Right atrium auricular region (tissue), 2 donors: Measurements from ENCODE around the gene NEXMIF. TPM values are rescaled to one million over a fixed set of nuclear protein-coding genes. Genes with fewer than 3 reads are reported as not detected.
A peak's percentile ranks its signal among the peaks of the same experiment; 100 is the strongest.
"Not testable (repeated sequence)": the region's sequence is repeated elsewhere in the genome, so short reads cannot be mapped to it uniquely, and the experiment has no call there.

Experiments
- DNase-seq: peaks from one replicate; pipeline ENCODE4 v3.0.0-alpha.2; 2019; ENCODE audit warnings: low spot score
- H3K27ac ChIP-seq, 2 donors: fragments of 200-600 bp; sonication (generic); 1 replicate in 1 of 2; 2 replicates in 1 of 2; pipeline ENCODE4 v1.5.1; 2016 to 2019
- H3K27me3 ChIP-seq, 2 donors: fragments of 200-600 bp; sonication (generic); one replicate each; pipeline versions ENCODE4 v1.5.1 to v1.6.0; 2017 to 2019
- H3K36me3 ChIP-seq: fragments of 200-600 bp; sonication (generic); one replicate; pipeline ENCODE4 v1.5.1; 2016
- H3K4me1 ChIP-seq, 2 donors: fragments of 200-600 bp; sonication (generic); one replicate each; pipeline versions ENCODE4 v1.5.1 to v1.6.0; 2017 to 2019
- H3K4me3 ChIP-seq, 2 donors: fragments of 200-600 bp; sonication (generic); 1 replicate in 1 of 2; 2 replicates in 1 of 2; pipeline ENCODE4 v1.5.1; 2017 to 2019; ENCODE audit warnings: mild to moderate bottlenecking in 1 of 2, moderate library complexity in 1 of 2
- H3K9me3 ChIP-seq, 2 donors: fragments of 200-600 bp; sonication (generic); one replicate each; pipeline ENCODE4 v1.5.1; 2019
- total RNA-seq, 2 donors: library from RNA; depleted of rRNA; stranded (reverse); fragments of >200 nt; gene quantifications; one replicate each; pipeline ENCODE4 v1.1.0, GENCODE V29; 2016
- TF ChIP-seq, protein P1 (sequence below), 2 donors: fragments of 200-600 bp; sonication (generic); IDR thresholded peaks; one replicate each; pipeline ENCODE4 v1.5.1; 2019; ENCODE audit warnings: antibody characterized with exemption in 2 of 2

The NEXMIF gene
- under 1 TPM; 0.26 to 0.35 TPM for total RNA-seq

DNA sequence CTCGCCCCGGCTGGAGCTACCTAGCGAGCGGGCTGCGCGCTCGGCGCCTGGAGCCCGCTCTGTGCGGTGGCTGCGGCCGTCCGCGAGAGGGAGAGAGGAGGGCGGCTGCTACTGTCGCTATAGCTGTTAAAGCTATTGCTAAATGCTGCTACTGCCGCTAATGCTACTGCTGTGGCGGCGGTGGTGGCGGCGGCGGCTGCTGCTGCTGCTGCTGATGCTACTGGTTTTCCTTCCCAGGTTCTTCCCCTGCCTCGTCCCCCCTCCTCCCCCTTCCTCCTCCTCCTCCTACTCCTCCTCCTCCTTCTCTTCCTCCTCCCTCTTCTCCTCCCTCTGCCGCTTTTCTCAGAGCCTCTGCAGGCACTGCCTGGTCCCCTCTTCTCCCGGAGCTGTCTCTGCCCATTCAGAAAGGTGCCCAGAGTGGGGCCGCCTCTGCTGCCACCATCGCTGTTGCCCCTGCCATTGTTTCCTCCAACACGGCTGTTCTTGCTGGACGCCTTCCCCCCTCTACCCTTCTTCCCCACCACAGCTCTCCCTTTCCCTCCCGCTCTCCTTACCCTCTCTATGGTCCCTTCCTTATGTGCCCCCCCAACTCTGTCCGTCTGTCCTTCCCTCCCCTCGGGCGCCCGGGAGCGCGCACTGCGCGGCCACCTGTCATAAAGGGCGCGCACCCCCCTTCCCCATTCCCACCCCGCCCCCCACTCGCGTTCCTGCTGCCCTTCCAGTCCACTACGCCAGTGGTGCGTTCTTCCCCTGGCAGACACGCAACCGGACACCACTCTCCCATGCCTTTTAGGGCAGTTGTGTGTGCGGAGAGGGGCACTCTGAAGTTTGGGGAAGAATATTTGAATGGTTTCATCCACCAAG, at the start of gene NEXMIF:
NEXMIF (minus strand) TSS at position 228 of the 864 bp plus-strand sequence.
- no peaks in the 10 kb centered on the region for H3K36me3 ChIP-seq
- no peak within 1 kb of the TSS for H3K27ac ChIP-seq
- no peaks in the 10 kb centered on the region for H3K9me3 ChIP-seq
- TF ChIP-seq, protein P1, sequence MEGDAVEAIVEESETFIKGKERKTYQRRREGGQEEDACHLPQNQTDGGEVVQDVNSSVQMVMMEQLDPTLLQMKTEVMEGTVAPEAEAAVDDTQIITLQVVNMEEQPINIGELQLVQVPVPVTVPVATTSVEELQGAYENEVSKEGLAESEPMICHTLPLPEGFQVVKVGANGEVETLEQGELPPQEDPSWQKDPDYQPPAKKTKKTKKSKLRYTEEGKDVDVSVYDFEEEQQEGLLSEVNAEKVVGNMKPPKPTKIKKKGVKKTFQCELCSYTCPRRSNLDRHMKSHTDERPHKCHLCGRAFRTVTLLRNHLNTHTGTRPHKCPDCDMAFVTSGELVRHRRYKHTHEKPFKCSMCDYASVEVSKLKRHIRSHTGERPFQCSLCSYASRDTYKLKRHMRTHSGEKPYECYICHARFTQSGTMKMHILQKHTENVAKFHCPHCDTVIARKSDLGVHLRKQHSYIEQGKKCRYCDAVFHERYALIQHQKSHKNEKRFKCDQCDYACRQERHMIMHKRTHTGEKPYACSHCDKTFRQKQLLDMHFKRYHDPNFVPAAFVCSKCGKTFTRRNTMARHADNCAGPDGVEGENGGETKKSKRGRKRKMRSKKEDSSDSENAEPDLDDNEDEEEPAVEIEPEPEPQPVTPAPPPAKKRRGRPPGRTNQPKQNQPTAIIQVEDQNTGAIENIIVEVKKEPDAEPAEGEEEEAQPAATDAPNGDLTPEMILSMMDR (IDR thresholded peaks at IDR 0.05), result no peak
- peaks cover 0 to 8% of the 10 kb centered on the region in 2 donors for H3K27me3 ChIP-seq
- no peak for DNase-seq
- peaks cover 0 to 6% of the 10 kb centered on the region in 2 donors for H3K4me1 ChIP-seq
- H3K4me3 ChIP-seq, result peak within 1 kb of the TSS; percentile 32 to 51

DNA sequence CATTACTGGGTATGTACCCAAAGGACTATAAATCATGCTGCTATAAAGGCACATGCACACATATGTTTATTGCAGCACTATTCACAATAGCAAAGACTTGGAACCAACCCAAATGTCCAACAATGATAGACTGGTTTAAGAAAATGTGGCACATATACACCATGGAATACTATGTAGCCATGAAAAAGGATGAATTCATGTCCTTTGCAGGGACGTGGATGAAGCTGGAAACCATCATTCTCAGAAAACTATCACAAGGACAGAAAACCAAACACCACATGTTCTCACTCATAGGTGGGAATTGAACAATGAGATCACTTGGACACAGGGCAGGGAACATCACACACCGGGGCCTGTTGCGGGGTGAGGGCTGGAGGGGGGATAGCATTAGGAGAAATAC, 36.7 kb upstream of the NEXMIF start:
- H3K4me1 ChIP-seq, H3K27ac ChIP-seq, H3K9me3 ChIP-seq, H3K27me3 ChIP-seq, H3K4me3 ChIP-seq, H3K36me3 ChIP-seq, DNase-seq: not testable (repeated sequence)

DNA sequence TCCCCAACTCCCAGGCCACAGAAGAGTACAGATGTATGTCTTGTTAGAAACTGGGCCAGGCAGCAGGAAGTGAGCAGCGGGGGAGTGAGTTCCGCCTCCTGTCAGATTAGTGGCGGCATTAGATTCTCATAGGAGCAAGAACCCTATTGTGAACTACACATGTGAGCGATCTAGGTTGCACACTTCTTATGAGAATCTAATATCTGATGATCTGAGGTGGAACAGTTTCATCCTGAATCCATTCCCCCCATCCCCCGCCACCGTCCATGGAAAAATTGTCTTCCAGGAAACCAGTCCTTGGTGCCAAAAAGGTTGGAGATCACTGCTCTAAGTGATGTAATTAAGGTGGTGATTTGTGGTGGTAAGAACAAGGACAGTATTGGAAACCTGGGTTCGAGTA, 24.5 kb upstream of the NEXMIF start:
- peaks cover 0 to 6% of the 10 kb centered on the region in 2 donors for H3K9me3 ChIP-seq
- TF ChIP-seq, protein P1 (IDR thresholded peaks at IDR 0.05), result no peak
- no peak for DNase-seq

DNA sequence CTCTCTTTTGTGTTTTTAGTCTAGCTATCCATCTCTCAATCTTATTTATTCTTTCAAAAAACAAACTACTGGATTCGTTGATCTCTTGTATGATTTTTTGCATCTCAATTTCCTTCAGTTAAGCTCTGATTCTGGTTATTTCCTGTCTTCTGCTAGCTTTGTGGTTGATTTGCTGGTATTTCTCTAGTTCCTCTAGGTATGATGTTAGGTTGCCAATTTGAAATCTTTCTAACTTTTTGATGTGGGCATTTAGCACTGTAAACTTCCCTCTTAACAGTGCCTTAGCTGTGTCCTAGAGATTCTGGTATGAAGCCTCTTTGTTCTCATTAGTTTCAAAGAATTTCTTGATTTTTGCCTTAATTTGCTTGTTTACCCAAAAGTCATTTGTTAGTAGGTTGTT, 15.2 kb upstream of the NEXMIF start:
- Histone ChIP-seq H3K4me3 (no peak overlapping the region), H3K27me3 (no peaks in the 10 kb centered on the region)

More for the DNA sequence above, 24.5 kb upstream of the NEXMIF start:
- H3K27me3 ChIP-seq, result no peaks in the 10 kb centered on the region
- H3K27ac ChIP-seq, result no peak overlapping the region
- no peaks in the 10 kb centered on the region for H3K4me1 ChIP-seq
- no peaks in the 10 kb centered on the region for H3K36me3 ChIP-seq
- H3K4me3 ChIP-seq, result no peak overlapping the region

DNA sequence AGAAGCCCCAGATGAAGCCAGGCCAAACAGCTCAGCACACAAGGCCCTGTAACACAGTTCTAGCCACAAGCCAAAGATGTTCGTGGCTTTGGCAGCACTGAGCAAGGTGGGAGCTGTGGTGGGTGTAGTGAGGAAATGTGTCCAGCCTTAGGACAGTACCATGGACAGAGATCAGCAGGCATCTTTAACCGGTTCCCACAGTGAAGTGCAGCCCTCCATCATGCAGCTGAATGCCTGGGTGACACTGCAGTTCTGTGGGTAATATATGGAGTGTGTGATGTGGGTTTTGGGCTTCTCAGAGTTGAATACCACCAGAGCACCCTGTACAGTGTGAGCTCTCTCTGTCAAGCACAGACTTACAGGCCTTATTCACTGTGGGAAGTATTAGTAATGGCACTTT, 6.0 kb upstream of the NEXMIF start:
- no peaks in the 10 kb centered on the region for H3K9me3 ChIP-seq
- no peaks in the 10 kb centered on the region for H3K4me1 ChIP-seq
- no peaks in the 10 kb centered on the region for H3K27me3 ChIP-seq
- H3K36me3 ChIP-seq, result no peaks in the 10 kb centered on the region
- no peak overlapping the region for H3K27ac ChIP-seq
- TF ChIP-seq, protein P1 (IDR thresholded peaks at IDR 0.05), result no peak
- H3K4me3 ChIP-seq, result no peak overlapping the region
- no peak for DNase-seq

More for the DNA sequence above, 15.2 kb upstream of the NEXMIF start:
- no peak for DNase-seq
- H3K4me1 ChIP-seq, result no peaks in the 10 kb centered on the region
- TF ChIP-seq, protein P1 (IDR thresholded peaks at IDR 0.05), result no peak
- no peaks in the 10 kb centered on the region for H3K36me3 ChIP-seq
- H3K9me3 ChIP-seq, result peaks cover 0 to 32% of the 10 kb centered on the region in 2 donors
- no peak overlapping the region for H3K27ac ChIP-seq

DNA sequence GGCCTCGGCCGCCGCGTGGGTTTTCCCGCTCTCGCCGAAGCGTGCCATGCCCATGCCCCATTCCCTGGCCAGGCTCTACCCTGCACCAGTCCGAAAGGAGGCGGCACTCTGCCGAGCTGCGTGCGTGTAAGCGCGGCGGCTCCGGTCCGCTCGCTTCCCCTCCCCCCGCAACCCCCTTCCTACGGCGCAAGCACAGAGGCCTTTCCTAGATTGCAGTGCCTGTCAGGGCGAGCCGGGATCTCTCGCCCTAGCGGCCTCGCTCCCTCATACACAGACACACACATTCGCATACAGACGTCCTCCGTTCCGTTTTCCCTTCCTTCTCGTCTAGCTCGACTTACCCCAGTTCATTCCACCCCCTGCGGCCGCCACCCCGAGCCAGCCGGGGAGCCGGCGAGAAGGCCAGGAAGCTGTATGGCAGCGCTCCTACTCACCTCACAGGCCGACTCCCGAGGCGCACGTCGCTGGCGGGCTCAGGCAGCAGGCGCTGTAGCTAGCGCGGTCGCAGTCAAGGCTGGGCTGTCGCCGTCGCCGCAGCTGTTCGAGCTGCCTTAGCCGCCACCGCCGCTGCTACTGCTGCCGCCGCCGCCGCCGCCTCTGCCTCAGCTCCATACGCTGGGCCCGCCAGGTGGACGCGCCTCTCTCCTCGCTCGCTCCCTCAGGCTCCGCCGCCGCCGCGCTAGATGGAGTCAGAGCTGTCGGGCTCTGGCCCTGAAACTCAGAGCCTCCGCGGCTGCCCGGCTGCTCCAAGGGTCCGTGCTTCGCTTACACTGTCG, 615 bp downstream of the NEXMIF start:
- Histone ChIP-seq H3K27ac (no peak overlapping the region), H3K27me3 (peaks cover 0 to 8% of the 10 kb centered on the region in 2 donors), H3K9me3 (no peaks in the 10 kb centered on the region), H3K36me3 (no peaks in the 10 kb centered on the region), H3K4me3 (peak overlapping the region; percentile 32 to 51), H3K4me1 (peaks cover 0 to 6% of the 10 kb centered on the region in 2 donors)
- no peak for DNase-seq
- TF ChIP-seq, protein P1 (IDR thresholded peaks at IDR 0.05), result no peak
